ENCODE results near the gene TRIM33. TPM values are rescaled to one million over a fixed set of nuclear protein-coding genes. Genes with fewer than 3 reads are reported as not detected.

TRIM33 gene
- total and polyA plus RNA-seq, 2 of the 13 experiments (the other 11 are each of a cell fraction or from before 2014, with no cell fraction given): 35.5 to 42.2 TPM

GRCh38 chr1:114457675-114458236, 53.2 kb downstream of the TRIM33 start (continued):
- no peak for TF ChIP-seq KLF15 (CRISPR knock-in tag; IDR thresholded peaks at IDR 0.05; ENCODE audit: borderline replicate concordance)
- no peak for TF ChIP-seq CBX2 (IDR thresholded peaks at IDR 0.05; ENCODE audit: low read depth, low read length)
- TF ChIP-seq CBX2 (CRISPR knock-in tag; IDR thresholded peaks at IDR 0.05; ENCODE audit: low read depth): no peak
- TF ChIP-seq ISL2 (CRISPR knock-in tag; IDR thresholded peaks at IDR 0.05): peak; percentile 52
- TF ChIP-seq ZNF296 (CRISPR knock-in tag; conservative IDR thresholded peaks at IDR 0.05): no peak
- TF ChIP-seq REPIN1 (CRISPR knock-in tag; IDR thresholded peaks at IDR 0.05; ENCODE audit: borderline replicate concordance, low read depth): no peak
- no peak for TF ChIP-seq SNAPC2 (CRISPR knock-in tag; IDR thresholded peaks at IDR 0.05)
- no peak for TF ChIP-seq ZBTB38 (CRISPR knock-in tag; IDR thresholded peaks at IDR 0.05)
- TF ChIP-seq ZNF772 (CRISPR knock-in tag; IDR thresholded peaks at IDR 0.05): no peak
- TF ChIP-seq KLF16 (CRISPR knock-in tag; IDR thresholded peaks at IDR 0.05): no peak
- no peak for TF ChIP-seq MATR3 (CRISPR knock-in tag; IDR thresholded peaks at IDR 0.05)
- TF ChIP-seq ZNF7 (CRISPR knock-in tag; IDR thresholded peaks at IDR 0.05): no peak
- no peak for TF ChIP-seq HOXA7 (CRISPR knock-in tag; IDR thresholded peaks at IDR 0.05)
- TF ChIP-seq ZBTB37 (CRISPR knock-in tag; IDR thresholded peaks at IDR 0.05): no peak
- no peak for TF ChIP-seq MAZ (IDR thresholded peaks at IDR 0.05; ENCODE audit: borderline replicate concordance, low read depth, low read length)
- TF ChIP-seq MAZ (CRISPR knock-in tag; IDR thresholded peaks at IDR 0.05; ENCODE audit: low read depth): no peak
- no peak for TF ChIP-seq REL (CRISPR knock-in tag; conservative IDR thresholded peaks at IDR 0.05)
- no peak for TF ChIP-seq ISX (CRISPR knock-in tag; conservative IDR thresholded peaks at IDR 0.05)
- no peak for TF ChIP-seq ETS1 (CRISPR knock-in tag; IDR thresholded peaks at IDR 0.05)
- no peak for TF ChIP-seq NFRKB (IDR thresholded peaks at IDR 0.05)
- no peak for TF ChIP-seq IRF9 (CRISPR knock-in tag; IDR thresholded peaks at IDR 0.05; ENCODE audit: borderline replicate concordance)
- TF ChIP-seq ZFYVE20 (CRISPR knock-in tag; IDR thresholded peaks at IDR 0.05; ENCODE audit: borderline replicate concordance, low read depth): no peak
- TF ChIP-seq ZBTB44 (CRISPR knock-in tag; IDR thresholded peaks at IDR 0.05): no peak
- TF ChIP-seq CREM (IDR thresholded peaks at IDR 0.05): peak; percentile 35; the same call in 1 of the 2 replicates
- no peak for TF ChIP-seq CREM (CRISPR knock-in tag; IDR thresholded peaks at IDR 0.05)
- peak; percentile 56; the same call in 1 of the 2 replicates for TF ChIP-seq NFIC (IDR thresholded peaks at IDR 0.05; ENCODE audit: low read length)
- TF ChIP-seq SIX1 (CRISPR knock-in tag; IDR thresholded peaks at IDR 0.05; ENCODE audit: borderline replicate concordance): no peak
- TF ChIP-seq ZNF558 (CRISPR knock-in tag; IDR thresholded peaks at IDR 0.05; ENCODE audit: borderline replicate concordance): no peak
